Liver (tissue), 9 donors: ENCODE data around the gene RNF144A. TPM values are rescaled to one million over a fixed set of nuclear protein-coding genes. Genes with fewer than 3 reads are reported as not detected.

Experiments used
- DNase-seq: peaks from one replicate; pipeline ENCODE4 v3.0.0-alpha.2; 2017; ENCODE audit warnings: low spot score
- H3K27ac ChIP-seq, 2 donors: one replicate each; pipeline ENCODE4 v1.7.0; 2013; ENCODE audit warnings: inconsistent platforms in 2 of 2, low read length in 2 of 2, control low read depth in 1 of 2, low read depth in 1 of 2, mild to moderate bottlenecking in 1 of 2
- H3K27me3 ChIP-seq, 4 donors: one replicate each; pipeline versions ENCODE4 v1.6.1 to v1.7.0; 2013; ENCODE audit warnings: low read length in 3 of 4, inconsistent platforms in 1 of 4, mild to moderate bottlenecking in 1 of 4, moderate library complexity in 1 of 4; ENCODE audit not compliant: control insufficient read depth in 4 of 4, insufficient read depth in 4 of 4
- H3K36me3 ChIP-seq, 4 donors: one replicate each; pipeline versions ENCODE4 v1.6.1 to v1.7.0; 2013; ENCODE audit warnings: low read length in 3 of 4, mild to moderate bottlenecking in 3 of 4, low read depth in 1 of 4, moderate library complexity in 1 of 4; ENCODE audit not compliant: control insufficient read depth in 4 of 4, insufficient read depth in 3 of 4
- H3K4me1 ChIP-seq, 4 donors: one replicate each; pipeline versions ENCODE4 v1.6.1 to v1.7.0; 2013; ENCODE audit warnings: low read length in 3 of 4, mild to moderate bottlenecking in 3 of 4, moderate library complexity in 1 of 4; ENCODE audit not compliant: control insufficient read depth in 4 of 4, insufficient read depth in 4 of 4
- H3K4me3 ChIP-seq, 3 donors: one replicate each; pipeline versions ENCODE4 v1.6.1 to v1.7.0; 2013; ENCODE audit warnings: low read length in 3 of 3, control low read depth in 1 of 3, low read depth in 1 of 3, mild to moderate bottlenecking in 1 of 3
- H3K9ac ChIP-seq, 2 donors: one replicate each; pipeline ENCODE4 v1.7.0; 2013; ENCODE audit warnings: low read length in 2 of 2, mild to moderate bottlenecking in 2 of 2, moderate library complexity in 2 of 2, control low read depth in 1 of 2, low read depth in 1 of 2
- H3K9me3 ChIP-seq, 4 donors: one replicate each; pipeline versions ENCODE4 v1.6.1 to v1.7.0; 2013; ENCODE audit warnings: low read length in 3 of 4; ENCODE audit not compliant: control insufficient read depth in 4 of 4
- CTCF ChIP-seq: fragments of 150-350 bp; IDR thresholded peaks from 2 replicates; pipeline ENCODE4 v1.5.1; 2017; ENCODE audit warnings: improper control_type of control experiment, low read depth, low read length; ENCODE audit not compliant: missing input control
- EGR1 ChIP-seq, 2 donors: IDR thresholded peaks; 2 replicates each; pipeline ENCODE4 v1.6.1; 2016 to 2018; ENCODE audit warnings: antibody characterized with exemption in 2 of 2, low read depth in 2 of 2
- FOXA1 ChIP-seq: IDR thresholded peaks from 2 replicates; pipeline ENCODE4 v1.6.1; 2016; ENCODE audit warnings: antibody characterized with exemption
- FOXA2 ChIP-seq: IDR thresholded peaks from 2 replicates; pipeline ENCODE4 v1.6.1; 2016; ENCODE audit warnings: antibody characterized with exemption
- GABPA ChIP-seq, 2 donors: IDR thresholded peaks in 1 of 2; conservative IDR thresholded peaks in 1 of 2; 2 replicates each; pipeline ENCODE4 v1.6.1; 2016; ENCODE audit warnings: antibody characterized with exemption in 2 of 2, mild to moderate bottlenecking in 1 of 2, moderate library complexity in 1 of 2
- HNF4A ChIP-seq, 2 donors: conservative IDR thresholded peaks; 2 replicates each; pipeline ENCODE4 v1.6.1; 2016; ENCODE audit warnings: antibody characterized with exemption in 2 of 2, mild to moderate bottlenecking in 2 of 2
- HNF4G ChIP-seq: IDR thresholded peaks from 2 replicates; pipeline ENCODE4 v1.6.1; 2016; ENCODE audit warnings: antibody characterized with exemption
- JUND ChIP-seq, 2 donors: IDR thresholded peaks; 2 replicates each; pipeline ENCODE4 v1.6.1; 2016; ENCODE audit warnings: antibody characterized with exemption in 2 of 2
- NR2F2 ChIP-seq: IDR thresholded peaks from 2 replicates; pipeline ENCODE4 v1.6.1; 2016; ENCODE audit warnings: antibody characterized with exemption
- RAD21 ChIP-seq, 2 donors: IDR thresholded peaks; 2 replicates each; pipeline ENCODE4 v1.6.1; 2016; ENCODE audit warnings: antibody characterized with exemption in 2 of 2, mild to moderate bottlenecking in 2 of 2
- REST ChIP-seq: IDR thresholded peaks from 2 replicates; pipeline ENCODE4 v1.6.1; 2016; ENCODE audit warnings: antibody characterized with exemption, mild to moderate bottlenecking
- RXRA ChIP-seq, 2 donors: IDR thresholded peaks; 2 replicates each; pipeline ENCODE4 v1.6.1; 2017 to 2018; ENCODE audit warnings: antibody characterized with exemption in 2 of 2, mild to moderate bottlenecking in 1 of 2
- SP1 ChIP-seq: IDR thresholded peaks from 2 replicates; pipeline ENCODE4 v1.6.1; 2018; ENCODE audit warnings: antibody characterized with exemption, mild to moderate bottlenecking
- TAF1 ChIP-seq: conservative IDR thresholded peaks from 2 replicates; pipeline ENCODE4 v1.6.1; 2016; ENCODE audit warnings: antibody characterized with exemption, mild to moderate bottlenecking
- WGBS: extraction: QIAGEN DNeasy Blood & Tissue Kit; methylation state at CpG from one replicate; pipeline ENCODE4 v1.1.7; 2013; 5-methylcytosine and 5-hydroxymethylcytosine counted together
- polyA plus RNA-seq, 2 donors: library from polyadenylated mRNA; stranded (reverse) in 1 of 2; unstranded in 1 of 2; fragments of 200-250 nt in 1 of 2; fragments of >200 nt in 1 of 2; fragmentation: Nextera tagmentation in 1 of 2; extraction: Ambion mirVana in 1 of 2; gene quantifications; one replicate each; pipeline versions ENCODE4 v1.2.1 to v1.2.3, GENCODE V29; 2013 to 2015
- total RNA-seq, 2 donors: library from RNA; depleted of rRNA; stranded (reverse); fragments of >200 nt; gene quantifications; one replicate each; pipeline ENCODE4 v1.2.3, GENCODE V29; 2014
- TF ChIP-seq, protein P1 (sequence below): IDR thresholded peaks from 2 replicates; pipeline ENCODE4 v1.6.1; 2016; ENCODE audit warnings: antibody characterized with exemption
- TF ChIP-seq, protein P2 (sequence below): IDR thresholded peaks from 2 replicates; pipeline ENCODE4 v1.6.1; 2016; ENCODE audit warnings: antibody characterized with exemption
- TF ChIP-seq, protein P3 (sequence below): IDR thresholded peaks from 2 replicates; pipeline ENCODE4 v1.6.1; 2016; ENCODE audit warnings: antibody characterized with exemption
- donor health status: healthy.
- donor health status: healthy.
- donor health status: healthy.
- donor health status: healthy.
- donor health status: healthy.

The RNF144A gene
- total and polyA plus RNA-seq, 4 donors = 1.0 to 10.4 (median 2.3) TPM

- no peak for TF ChIP-seq HNF4G
- no peak for TF ChIP-seq REST
- no peak for TF ChIP-seq GABPA (IDR thresholded peaks at IDR 0.05 in 1 of 2, conservative IDR thresholded peaks at IDR 0.05 in 1 of 2)
- TF ChIP-seq FOXA1 = no peak
- no peak for TF ChIP-seq RAD21 (IDR thresholded peaks at IDR 0.05)
- TF ChIP-seq, protein P1, sequence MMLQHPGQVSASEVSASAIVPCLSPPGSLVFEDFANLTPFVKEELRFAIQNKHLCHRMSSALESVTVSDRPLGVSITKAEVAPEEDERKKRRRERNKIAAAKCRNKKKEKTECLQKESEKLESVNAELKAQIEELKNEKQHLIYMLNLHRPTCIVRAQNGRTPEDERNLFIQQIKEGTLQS = no peak
- WGBS = 86% methylated on average over 2 of the region's 2 CpGs
- Histone ChIP-seq H3K27me3 (no peaks in the 10 kb centered on the region), H3K4me3 (no peak overlapping the region), H3K9ac (no peak overlapping the region), H3K36me3 (no peaks in the 10 kb centered on the region), H3K4me1 (no peaks in the 10 kb centered on the region), H3K27ac (no peak overlapping the region), H3K9me3 (no peaks in the 10 kb centered on the region)
- DNase-seq = no peak
These were observed 31.7 kb upstream of the RNF144A start for GRCh38 chr2:6885551-6885950.

DNA sequence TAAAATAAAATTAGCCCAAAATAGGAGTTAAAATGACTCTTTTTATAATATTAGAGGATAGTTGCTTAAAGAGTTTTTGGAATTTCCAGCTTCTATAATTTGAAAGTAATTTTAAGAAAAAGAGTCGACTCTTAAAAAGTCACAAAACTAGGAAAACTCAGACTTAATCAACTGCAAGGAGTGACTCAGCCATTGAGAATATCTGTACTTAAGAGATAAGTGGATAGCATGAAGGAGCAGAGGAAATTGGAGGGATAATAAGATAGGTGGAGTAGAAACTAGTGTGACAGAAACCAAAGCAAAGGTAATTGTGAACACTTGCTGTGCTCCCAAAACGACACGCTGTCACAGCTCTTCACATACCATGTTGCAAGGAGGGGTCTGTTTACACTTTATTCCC, 31.2 kb upstream of the RNF144A start:
- no peak overlapping the region for H3K4me3 ChIP-seq
- H3K9ac ChIP-seq = no peak overlapping the region
- H3K27ac ChIP-seq = no peak overlapping the region
- DNase-seq = no peak
- H3K36me3 ChIP-seq = no peaks in the 10 kb centered on the region
- H3K4me1 ChIP-seq = no peaks in the 10 kb centered on the region
- no peaks in the 10 kb centered on the region for H3K27me3 ChIP-seq
- no peaks in the 10 kb centered on the region for H3K9me3 ChIP-seq
- TF ChIP-seq REST (no peak), EGR1 (IDR thresholded peaks at IDR 0.05; ENCODE audit: low read depth in 2 of 2) (no peak), HNF4A (conservative IDR thresholded peaks at IDR 0.05) (no peak), RXRA (IDR thresholded peaks at IDR 0.05) (no peak), CTCF (no peak), SP1 (no peak), FOXA2 (no peak), JUND (IDR thresholded peaks at IDR 0.05) (no peak), RAD21 (IDR thresholded peaks at IDR 0.05) (no peak), TAF1 (no peak), NR2F2 (no peak), FOXA1 (no peak), HNF4G (no peak)
- TF ChIP-seq, protein P2, sequence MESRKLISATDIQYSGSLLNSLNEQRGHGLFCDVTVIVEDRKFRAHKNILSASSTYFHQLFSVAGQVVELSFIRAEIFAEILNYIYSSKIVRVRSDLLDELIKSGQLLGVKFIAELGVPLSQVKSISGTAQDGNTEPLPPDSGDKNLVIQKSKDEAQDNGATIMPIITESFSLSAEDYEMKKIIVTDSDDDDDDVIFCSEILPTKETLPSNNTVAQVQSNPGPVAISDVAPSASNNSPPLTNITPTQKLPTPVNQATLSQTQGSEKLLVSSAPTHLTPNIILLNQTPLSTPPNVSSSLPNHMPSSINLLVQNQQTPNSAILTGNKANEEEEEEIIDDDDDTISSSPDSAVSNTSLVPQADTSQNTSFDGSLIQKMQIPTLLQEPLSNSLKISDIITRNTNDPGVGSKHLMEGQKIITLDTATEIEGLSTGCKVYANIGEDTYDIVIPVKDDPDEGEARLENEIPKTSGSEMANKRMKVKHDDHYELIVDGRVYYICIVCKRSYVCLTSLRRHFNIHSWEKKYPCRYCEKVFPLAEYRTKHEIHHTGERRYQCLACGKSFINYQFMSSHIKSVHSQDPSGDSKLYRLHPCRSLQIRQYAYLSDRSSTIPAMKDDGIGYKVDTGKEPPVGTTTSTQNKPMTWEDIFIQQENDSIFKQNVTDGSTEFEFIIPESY = no peak
- TF ChIP-seq, protein P1 = no peak
- TF ChIP-seq, protein P3, sequence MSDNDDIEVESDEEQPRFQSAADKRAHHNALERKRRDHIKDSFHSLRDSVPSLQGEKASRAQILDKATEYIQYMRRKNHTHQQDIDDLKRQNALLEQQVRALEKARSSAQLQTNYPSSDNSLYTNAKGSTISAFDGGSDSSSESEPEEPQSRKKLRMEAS = no peak
- 91% methylated on average over 3 of the region's 3 CpGs for WGBS
